ENCODE results near the gene CAPS2. TPM values are rescaled to one million over a fixed set of nuclear protein-coding genes. Genes with fewer than 3 reads are reported as not detected.

The CAPS2 gene
- total RNA-seq, 1 donor from 2014 or later: 9.0 TPM

GRCh38 chr12:75236206-75236605 is 93.9 kb downstream of the CAPS2 start:
- TF ChIP-seq CTCF (IDR thresholded peaks at IDR 0.05): no peak
- Histone ChIP-seq H3K4me3 (no peak overlapping the region), H3K27me3 (no peaks in the 10 kb centered on the region), H3K36me3 (no peaks in the 10 kb centered on the region), H3K4me1 (no peaks in the 10 kb centered on the region), H3K27ac (no peak overlapping the region), H3K9me3 (no peaks in the 10 kb centered on the region)
- ATAC-seq (no peak), DNase-seq (no peak)
- intact Hi-C loops (cut with DNase I): no loop called here

- H3K9me3 ChIP-seq: no peaks in the 10 kb centered on the region
- no peak for DNase-seq
These were observed 103.0 kb downstream of the CAPS2 start for GRCh38 chr12:75227132-75227531.

More at GRCh38 chr12:75227132-75227531, 103.0 kb downstream of the CAPS2 start:
- no peak for TF ChIP-seq CTCF (IDR thresholded peaks at IDR 0.05)
- ATAC-seq: no peak
- H3K27me3 ChIP-seq: no peaks in the 10 kb centered on the region
- H3K4me1 ChIP-seq: no peaks in the 10 kb centered on the region
- no peak overlapping the region for H3K27ac ChIP-seq
- intact Hi-C loops (cut with DNase I): no loop called here
- H3K36me3 ChIP-seq: no peaks in the 10 kb centered on the region
- no peak overlapping the region for H3K4me3 ChIP-seq

Other genes starting within 250 kb of the CAPS2 start
- gene KCNC2, start 120.5 kb downstream of the CAPS2 start, total RNA-seq: not detected
- gene GLIPR1L1, start 4.3 kb upstream of the CAPS2 start, total RNA-seq: not detected
- 1.1 TPM for gene GLIPR1L2, start 60.8 kb upstream of the CAPS2 start, total RNA-seq
- gene GLIPR1, start 150.4 kb upstream of the CAPS2 start, total RNA-seq: 38.2 TPM
- 45.3 TPM for gene KRR1, start 181.3 kb upstream of the CAPS2 start, total RNA-seq